ENCODE measurements around the gene ADAM15. TPM values are rescaled to one million over a fixed set of nuclear protein-coding genes. Genes with fewer than 3 reads are reported as not detected.

ADAM15 gene
- total and polyA plus RNA-seq, 2 of the 8 experiments (the other 6 are each of a cell fraction or from before 2014, with no cell fraction given), result 32.9 to 37.6 TPM

DNA sequence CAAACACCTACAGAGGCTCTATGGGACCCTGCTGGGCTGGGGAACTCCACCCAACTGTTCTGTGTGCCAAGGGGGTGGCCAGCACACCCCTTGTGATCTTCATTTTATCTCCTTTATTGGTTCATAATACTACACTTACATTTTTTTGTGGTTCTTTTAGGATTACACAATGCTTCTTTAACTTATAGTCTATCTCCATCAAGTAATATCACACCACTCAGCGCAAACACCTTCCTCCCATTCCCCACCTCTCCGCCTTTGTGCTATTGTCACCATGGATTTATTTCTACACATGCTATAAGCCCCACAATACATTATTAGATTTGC, 43.5 kb downstream of the ADAM15 start:
- Histone ChIP-seq H2BK5ac (ENCODE audit: low read depth, low read length) (no peak overlapping the region), H3K18ac (ENCODE audit: extremely low read depth, low read length) (no peak overlapping the region), H3K79me2 (ENCODE audit: control insufficient read depth in 1 of 2, insufficient read depth in 2 of 2, low read length in 2 of 2) (no peaks in the 10 kb centered on the region), H2BK20ac (ENCODE audit: low read length) (no peak overlapping the region), H3K23ac (ENCODE audit: insufficient read length) (no peak overlapping the region), H3K36me3 (ENCODE audit: control insufficient read depth in 2 of 4, insufficient read depth in 4 of 4, low read length in 3 of 4) (no peaks in the 10 kb centered on the region), H3K27ac (ENCODE audit: low read depth, low read length) (no peak overlapping the region), H3K9me3 (ENCODE audit: insufficient read depth in 2 of 2, low read depth in 1 of 2, low read length in 1 of 2) (no peaks in the 10 kb centered on the region), H3K9ac (replicated peaks in 1 of 4; ENCODE audit: extremely low read depth in 1 of 4, low read depth in 3 of 4, low read length in 3 of 4) (no peak overlapping the region), H3K14ac (ENCODE audit: insufficient read length) (no peak overlapping the region), H2BK120ac (replicated peaks; ENCODE audit: low read depth, low read length) (no peak overlapping the region), H3K4me2 (ENCODE audit: insufficient read depth in 1 of 2, low read depth in 2 of 2, low read length in 2 of 2) (0 out of 4 replicates have a peak overlapping the region, but pooled peaks have one; percentile 19 to 30), H2BK12ac (ENCODE audit: low read depth, low read length) (no peak overlapping the region), H3K4me3 (ENCODE audit: extremely low read depth in 1 of 4, insufficient read depth in 2 of 4, low read depth in 3 of 4, low read length in 4 of 4) (no peak overlapping the region), H3K4me1 (replicated peaks in 1 of 4; ENCODE audit: control insufficient read depth in 3 of 4, insufficient read depth in 4 of 4, low read length in 3 of 4) (peaks cover 0 to 10% (median 8%) of the 10 kb centered on the region in 4 experiments; a peak in 5 of 7 replicates), H4K8ac (ENCODE audit: extremely low read depth, insufficient read depth, low read length) (no peak overlapping the region), H4K20me1 (replicated peaks in 1 of 2; ENCODE audit: control insufficient read depth in 1 of 2, insufficient read depth in 2 of 2, low read length in 2 of 2) (no peaks in the 10 kb centered on the region), H3K27me3 (replicated peaks in 1 of 4; ENCODE audit: control insufficient read depth in 3 of 4, extremely low read depth in 1 of 4, insufficient read depth in 3 of 4, low read length in 3 of 4) (peaks cover 0 to 10% (median 2%) of the 10 kb centered on the region in 4 experiments; a peak in 2 of 7 replicates), H2BK15ac (ENCODE audit: low read length) (no peak overlapping the region), H4K91ac (replicated peaks; ENCODE audit: insufficient read length, low read length) (no peak overlapping the region), H3K56ac (replicated peaks; ENCODE audit: insufficient read length, low read depth, low read length) (no peak overlapping the region), H4K5ac (ENCODE audit: insufficient read length, low read depth, low read length) (no peak overlapping the region), H3K23me2 (ENCODE audit: low read depth, low read length) (no peaks in the 10 kb centered on the region), H3K79me1 (ENCODE audit: low read depth, low read length) (no peaks in the 10 kb centered on the region), H3K4ac (replicated peaks; ENCODE audit: insufficient read length, low read depth, low read length) (no peak overlapping the region), H2AFZ (ENCODE audit: low read length) (no peak overlapping the region), H2AK5ac (ENCODE audit: low read depth, low read length) (no peak overlapping the region)
- POLR2A ChIA-PET (ENCODE audit: partially characterized antibody), result interaction anchor here (0.6 to 0.8 kb wide), 2 partner anchors 77 to 100 kb away, joined by 3 read pairs; no protein-coding TSS in a partner anchor
- no peak for FAIRE-seq
- WGBS, 2 experiments (ENCODE audit: extremely low coverage in 1 of 2, insufficient coverage in 1 of 2, insufficient read length in 1 of 2, insufficient replicate concordance in 2 of 2, low coverage in 1 of 2, low lambda C conversion rate in 2 of 2, missing lambda C conversion rate in 1 of 2), result 87% methylated on average over 2 of the region's 2 CpGs; no CpG with 5 or more reads in 1 of the 2 experiments
- no peak for DNase-seq (ENCODE audit: low read depth in 1 of 2, low spot score in 2 of 2)
- CTCF ChIA-PET (ENCODE audit: partially characterized antibody), result interaction anchor here (0.7 to 6.9 kb wide), 10 partner anchors 9 to 128 kb away, joined by 3 to 101 read pairs (median 5); partner anchors contain the start of gene KRTCAP2
- TF ChIP-seq JUN (IDR thresholded peaks at IDR 0.05; ENCODE audit: low read depth, low read length) (no peak), MAFK (IDR thresholded peaks at IDR 0.05; ENCODE audit: low read depth, low read length) (no peak), CTBP2 (IDR thresholded peaks at IDR 0.05; ENCODE audit: borderline replicate concordance, insufficient read depth, insufficient read length, low read length) (no peak), SUZ12 (IDR thresholded peaks at IDR 0.05; ENCODE audit: low read length) (no peak), POLR2AphosphoS5 (IDR thresholded peaks at IDR 0.05; ENCODE audit: low read depth, low read length) (no peak), KDM4A (IDR thresholded peaks at IDR 0.05; ENCODE audit: low read depth, low read length, severe bottlenecking) (no peak), PHF8 (conservative IDR thresholded peaks at IDR 0.05; ENCODE audit: low read depth, low read length) (no peak), CBX8 (IDR thresholded peaks at IDR 0.05; ENCODE audit: borderline replicate concordance, low read depth, low read length) (no peak), CHD2 (IDR thresholded peaks at IDR 0.05; ENCODE audit: low read length) (no peak), GTF2F1 (IDR thresholded peaks at IDR 0.05; ENCODE audit: borderline replicate concordance, low read depth, low read length) (no peak), POU5F1 (IDR thresholded peaks at IDR 0.05; ENCODE audit: low read depth, low read length) (no peak), ASH2L (IDR thresholded peaks at IDR 0.05; ENCODE audit: low read length) (no peak), GABPA (IDR thresholded peaks at IDR 0.05; ENCODE audit: borderline replicate concordance, insufficient read depth, low read length) (no peak)
- TF ChIP-seq, protein P1, sequence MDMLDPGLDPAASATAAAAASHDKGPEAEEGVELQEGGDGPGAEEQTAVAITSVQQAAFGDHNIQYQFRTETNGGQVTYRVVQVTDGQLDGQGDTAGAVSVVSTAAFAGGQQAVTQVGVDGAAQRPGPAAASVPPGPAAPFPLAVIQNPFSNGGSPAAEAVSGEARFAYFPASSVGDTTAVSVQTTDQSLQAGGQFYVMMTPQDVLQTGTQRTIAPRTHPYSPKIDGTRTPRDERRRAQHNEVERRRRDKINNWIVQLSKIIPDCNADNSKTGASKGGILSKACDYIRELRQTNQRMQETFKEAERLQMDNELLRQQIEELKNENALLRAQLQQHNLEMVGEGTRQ (IDR thresholded peaks at IDR 0.05; ENCODE audit: low read length), result no peak

Measured in H1 (cell line).